NCI-H774 (cell line): ENCODE measurements around the gene CACNB2.

ENCODE experiments used
- DNase-seq: peaks from one replicate; lab custom pipeline; 2025; lab: John Stamatoyannopoulos, UW

The CACNB2 gene

DNA sequence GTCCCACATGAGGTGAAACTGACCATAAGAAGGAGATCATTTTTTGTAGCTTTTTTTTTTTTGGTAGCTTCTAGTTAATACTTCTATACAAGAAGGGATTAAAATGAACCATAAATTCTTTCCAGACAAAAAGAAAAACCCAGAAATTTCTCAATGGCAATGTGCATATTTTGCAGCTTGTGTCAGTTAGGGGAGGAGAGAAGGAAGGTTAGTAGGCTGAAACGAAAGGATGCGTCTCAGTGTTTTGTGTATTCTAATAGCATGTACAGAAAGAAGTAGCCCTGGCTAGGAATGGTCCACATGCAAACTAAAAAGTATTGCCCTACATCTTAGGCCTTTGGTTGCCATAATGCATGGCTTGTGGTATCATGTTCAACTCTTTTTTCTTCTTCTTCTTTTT is 90.6 kb downstream of the CACNB2 start:
- no peak for DNase-seq

DNA sequence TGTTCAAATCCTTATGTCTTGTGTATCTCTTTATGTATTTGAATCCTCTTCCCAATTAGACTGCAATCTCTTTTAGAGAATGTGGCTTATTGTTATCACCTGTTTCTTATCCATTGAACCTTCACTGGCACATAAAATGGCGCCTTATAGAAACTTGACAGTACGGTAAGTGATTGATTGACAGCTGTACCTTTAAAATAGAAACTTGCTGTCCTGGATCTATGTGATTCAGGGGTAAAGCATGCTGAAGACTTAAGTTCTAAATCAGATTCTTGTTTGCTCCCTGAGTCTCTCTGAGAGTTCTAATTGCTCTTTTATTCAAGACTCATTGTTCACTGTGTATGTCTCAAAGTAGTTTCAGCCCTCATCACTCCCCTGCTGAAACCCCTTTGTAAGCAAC is 91.3 kb downstream of the CACNB2 start:
- DNase-seq = no peak

DNA sequence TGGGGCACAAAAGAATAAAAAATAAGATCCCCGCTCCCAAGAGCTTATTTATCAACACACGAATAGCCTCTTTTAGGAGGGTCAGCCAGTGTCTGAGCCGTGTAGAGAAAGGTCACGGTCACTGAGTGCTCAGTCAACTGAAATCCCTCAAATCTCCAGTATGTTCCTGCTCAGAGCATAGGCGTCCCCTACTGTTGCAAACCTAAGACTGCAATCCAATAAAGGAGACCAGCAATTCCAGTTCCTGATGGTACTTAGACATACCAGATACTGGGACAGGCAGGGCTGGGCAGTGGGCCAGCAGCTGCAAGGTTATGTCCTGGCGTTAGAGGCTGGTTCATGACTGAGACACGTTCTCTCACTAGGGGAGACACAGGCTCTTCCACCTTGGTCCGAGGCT is 93.6 kb downstream of the CACNB2 start:
- no peak for DNase-seq

DNA sequence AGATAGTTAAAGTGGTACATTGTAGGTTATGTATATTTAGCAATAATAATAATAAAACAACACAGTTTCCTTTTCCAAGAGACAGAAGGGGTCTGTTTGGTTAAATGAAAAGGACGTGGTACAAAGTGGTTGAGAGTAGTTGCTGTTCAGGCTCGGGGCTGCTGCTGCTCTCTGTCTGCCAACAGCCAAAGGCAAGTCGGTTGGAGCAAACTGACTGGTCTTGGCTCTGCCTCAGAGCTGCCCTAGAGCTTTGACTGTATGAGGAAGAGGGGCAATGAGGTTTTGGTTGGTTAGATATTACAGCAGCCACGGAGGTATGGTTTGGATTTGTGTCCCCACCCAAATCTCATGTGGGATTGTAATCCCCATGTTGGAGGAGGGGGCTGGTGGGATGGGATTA is 95.3 kb downstream of the CACNB2 start:
- no peak for DNase-seq

DNA sequence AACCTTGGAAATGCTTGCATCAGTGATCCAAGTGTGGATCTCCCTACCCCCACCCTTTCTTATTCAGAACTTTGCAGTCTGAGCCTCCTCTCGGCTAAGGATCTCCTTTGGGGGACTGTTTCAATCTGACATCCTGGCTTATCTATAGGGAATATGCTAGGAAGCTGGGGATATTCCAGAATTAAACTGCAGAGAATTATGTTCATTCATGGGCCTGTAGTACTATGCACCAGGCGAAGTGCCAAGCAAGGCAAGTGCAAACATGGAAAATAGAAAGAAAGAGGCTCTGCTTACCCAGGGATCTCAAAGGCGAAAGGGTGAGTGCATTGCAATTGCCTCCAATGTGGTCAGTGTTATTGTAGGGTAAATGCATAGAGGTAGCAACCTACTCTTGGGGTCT is 96.5 kb downstream of the CACNB2 start:
- no peak for DNase-seq

DNA sequence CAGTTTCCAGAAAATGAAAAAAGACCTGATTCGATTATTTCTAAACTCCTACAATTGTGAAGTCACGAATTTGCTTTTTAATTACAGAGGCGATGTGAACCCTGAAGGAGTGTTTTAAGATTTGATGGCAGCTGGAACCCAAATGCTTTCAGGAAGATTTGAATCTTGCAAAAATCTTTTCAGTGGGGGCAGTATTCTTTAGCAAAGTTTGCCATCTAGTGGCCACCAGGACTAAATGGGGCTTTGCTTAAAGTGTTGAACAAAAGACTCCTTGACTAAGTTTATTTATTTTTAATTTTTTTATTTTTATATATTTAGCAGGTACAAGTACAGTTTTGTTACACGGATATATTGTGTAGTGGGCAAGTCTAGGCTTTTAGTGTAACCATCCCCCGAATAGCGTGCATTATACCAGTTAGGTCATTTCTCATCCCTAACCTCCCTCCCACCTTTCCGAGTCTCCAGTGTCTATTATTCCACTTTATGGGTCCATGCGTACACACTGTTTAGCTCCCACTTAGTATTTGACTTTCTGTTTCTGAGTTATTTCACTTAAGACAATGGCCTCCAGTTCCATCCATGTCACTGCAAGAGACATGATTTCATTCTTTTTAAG is 98.8 kb downstream of the CACNB2 start:
- no peak for DNase-seq

DNA sequence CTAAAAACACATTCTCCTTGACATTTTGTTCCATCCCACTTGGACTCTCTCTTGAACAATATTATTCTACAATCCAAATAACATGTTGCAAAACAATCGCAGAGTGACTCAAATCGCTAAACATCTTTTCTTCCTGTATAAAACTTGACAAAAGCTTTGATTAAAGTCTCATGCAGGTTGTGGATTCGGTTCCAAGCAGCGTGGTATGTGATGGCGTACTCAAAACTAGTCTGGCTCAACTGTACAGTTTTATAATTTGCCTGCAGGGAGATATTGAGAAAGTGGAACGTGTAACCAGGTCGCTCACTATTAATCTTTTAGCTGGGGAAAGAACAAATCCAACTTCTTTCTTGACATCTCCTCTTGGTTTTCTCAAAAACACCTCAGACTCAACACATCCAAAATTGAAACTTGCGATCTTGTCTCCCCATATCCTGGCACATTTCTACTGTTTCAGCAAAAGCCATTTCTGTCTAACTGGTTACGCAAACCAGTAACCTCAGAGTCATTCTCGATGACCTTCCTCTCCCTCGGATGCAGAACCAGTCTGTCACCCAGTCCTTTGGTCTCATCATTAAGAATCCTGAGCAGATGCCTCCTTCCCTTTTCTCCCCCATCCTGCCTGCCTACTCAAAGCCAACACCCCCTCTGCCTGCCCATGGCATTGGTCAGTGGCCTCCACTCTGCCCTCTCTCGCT is 100.1 kb downstream of the CACNB2 start:
- DNase-seq = no peak

DNA sequence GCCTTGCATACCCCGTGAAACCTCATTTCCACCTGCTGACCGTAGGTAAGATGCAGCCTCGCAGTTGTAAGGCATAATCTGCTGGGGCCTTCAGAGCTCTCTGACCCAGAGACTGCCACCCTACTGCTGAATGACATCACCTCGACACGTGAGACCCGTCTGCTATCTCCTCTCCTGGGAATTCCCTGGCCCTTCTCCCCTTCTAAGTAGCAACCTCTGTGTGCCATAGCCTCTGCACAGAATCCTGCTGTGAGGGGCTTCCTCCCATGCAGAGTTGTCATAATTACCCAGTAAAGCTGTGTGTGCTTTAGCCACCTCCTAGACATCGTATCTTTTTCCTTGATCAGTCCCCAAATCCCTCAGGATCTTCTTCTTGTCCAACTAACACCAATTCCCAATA is 106.7 kb downstream of the CACNB2 start:
- no peak for DNase-seq

DNA sequence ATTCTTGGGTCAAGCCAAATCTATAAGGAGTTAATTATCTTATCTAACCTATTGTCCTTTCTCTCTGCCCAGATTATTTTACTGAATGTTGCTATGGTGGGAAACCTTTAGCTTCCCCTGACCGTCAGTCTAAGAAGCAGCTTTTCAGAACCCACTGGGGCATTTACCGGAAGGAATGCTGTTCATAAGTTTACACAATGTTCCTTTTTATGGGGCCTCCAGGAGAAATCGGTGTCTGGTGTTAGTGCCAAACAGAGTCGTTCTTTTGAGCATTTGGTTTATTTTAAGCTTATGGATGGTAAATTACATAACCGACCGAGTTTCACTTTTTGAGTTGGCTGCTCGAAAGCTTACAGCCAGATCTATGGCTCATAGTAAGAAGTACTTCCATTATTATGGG is 111.9 kb downstream of the CACNB2 start:
- DNase-seq = no peak

DNA sequence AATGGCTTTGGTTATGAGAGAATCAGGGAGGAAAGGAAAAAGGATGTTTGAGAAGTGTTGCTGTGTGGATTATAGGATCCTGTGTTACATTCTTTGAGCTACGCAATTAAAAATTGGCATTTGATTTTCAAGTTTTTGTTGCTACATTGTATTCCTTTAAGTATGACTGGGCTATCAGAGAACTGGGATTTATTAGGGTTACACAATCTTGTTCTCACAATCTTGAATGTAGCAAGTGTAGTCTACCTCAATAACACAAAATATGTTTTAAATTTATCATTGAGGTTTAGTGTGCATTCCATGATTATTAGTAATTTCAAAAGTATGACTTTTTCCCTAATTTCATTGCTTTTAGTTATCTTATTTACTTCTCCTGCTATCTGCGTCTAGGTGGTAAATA is 113.9 kb downstream of the CACNB2 start:
- no peak for DNase-seq

DNA sequence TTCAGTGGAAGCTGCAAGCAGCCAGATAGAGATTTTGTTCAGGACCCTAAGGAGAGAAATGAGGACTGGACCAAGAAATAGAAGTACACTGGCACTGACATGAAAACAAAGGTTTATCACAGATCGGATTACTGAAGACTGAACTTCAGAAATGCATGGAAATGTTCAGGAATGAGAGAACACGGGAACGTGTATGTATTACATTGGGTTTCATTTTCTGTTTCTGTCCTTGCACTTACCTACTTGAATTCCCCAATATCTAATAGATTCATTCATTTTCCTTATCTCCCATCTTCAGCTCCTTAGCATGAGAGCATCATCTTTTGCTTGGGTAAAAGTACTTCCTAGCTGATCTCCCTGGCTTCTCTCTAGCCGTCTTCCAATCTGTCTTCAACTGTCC is 114.5 kb downstream of the CACNB2 start:
- no peak for DNase-seq

DNA sequence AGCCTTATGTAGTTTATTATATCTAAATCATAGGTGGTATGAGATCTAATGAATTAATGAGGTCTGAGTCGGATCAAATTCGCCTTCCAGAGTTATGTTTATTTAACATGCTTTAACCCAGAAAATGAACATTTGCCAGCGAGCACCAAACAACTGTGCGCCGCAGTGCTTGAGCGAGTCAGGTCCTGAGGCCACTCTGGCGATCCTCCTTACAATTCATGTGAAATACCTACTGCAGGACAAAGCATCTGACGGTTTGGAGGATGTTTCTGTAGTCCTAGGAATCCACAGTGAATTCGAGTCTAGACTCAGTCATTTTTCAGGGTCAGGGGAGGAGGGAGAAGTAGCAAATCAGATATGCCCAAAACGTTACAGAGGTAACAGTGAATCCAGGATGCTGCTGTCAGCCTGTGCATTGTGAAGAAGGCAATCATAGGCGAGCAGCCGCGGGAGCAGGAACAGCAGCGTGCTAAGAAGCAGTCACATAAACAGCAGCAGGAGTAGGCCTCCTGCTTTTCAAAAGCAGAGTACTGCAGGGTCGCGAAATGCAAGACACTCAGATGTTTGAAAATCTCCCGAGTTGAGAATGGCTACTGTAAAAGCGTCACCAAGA is 120.2 kb downstream of the CACNB2 start:
- no peak for DNase-seq

DNA sequence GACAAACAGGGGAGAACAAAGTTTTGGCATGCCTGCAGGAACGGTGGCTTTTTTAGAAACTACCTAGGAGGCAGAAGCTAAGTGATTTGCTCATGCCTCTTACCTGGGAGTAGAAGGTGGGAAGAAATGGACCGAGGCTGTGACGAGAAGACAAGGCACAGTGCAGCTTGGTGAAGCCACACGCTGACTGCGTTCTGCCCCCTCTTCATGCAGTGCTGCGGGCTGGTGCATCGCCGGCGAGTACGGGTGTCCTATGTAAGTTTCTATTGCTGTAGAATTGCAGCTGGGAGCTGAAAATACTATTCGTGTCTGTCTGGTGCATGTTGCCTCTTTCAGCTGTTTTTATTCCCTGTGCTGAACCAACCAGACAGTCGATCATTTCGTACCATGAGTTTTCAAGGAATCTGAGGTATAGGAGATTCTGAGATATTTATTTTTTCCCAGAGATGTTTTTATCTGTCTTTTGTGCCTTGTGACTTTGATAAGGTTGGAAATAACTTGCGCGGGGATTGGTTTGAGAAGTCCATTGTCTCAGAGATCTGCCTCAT is 120.9 kb downstream of the CACNB2 start:
- no peak for DNase-seq

DNA sequence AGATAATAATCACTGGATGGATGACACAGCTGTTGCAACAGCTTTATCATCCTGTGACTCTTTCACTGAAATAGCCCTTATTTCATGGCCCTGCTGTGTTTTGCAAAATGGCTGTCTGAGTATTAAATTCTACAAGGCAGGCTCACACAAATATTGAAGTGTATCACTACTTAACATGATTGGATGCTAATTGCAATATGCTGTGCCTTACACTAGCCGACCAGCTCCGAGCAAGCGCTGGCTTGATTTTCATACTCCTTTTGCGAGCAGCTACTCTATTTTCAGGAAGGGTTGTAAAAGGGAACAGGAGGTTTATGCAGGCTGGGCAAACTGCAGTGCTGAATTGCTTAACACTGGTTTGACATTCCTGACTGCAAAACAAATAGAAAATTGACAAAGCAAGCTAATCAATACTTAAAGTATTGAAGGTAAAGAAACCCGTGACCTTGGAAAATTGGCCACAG is 121.6 kb downstream of the CACNB2 start:
- DNase-seq = no peak

DNA sequence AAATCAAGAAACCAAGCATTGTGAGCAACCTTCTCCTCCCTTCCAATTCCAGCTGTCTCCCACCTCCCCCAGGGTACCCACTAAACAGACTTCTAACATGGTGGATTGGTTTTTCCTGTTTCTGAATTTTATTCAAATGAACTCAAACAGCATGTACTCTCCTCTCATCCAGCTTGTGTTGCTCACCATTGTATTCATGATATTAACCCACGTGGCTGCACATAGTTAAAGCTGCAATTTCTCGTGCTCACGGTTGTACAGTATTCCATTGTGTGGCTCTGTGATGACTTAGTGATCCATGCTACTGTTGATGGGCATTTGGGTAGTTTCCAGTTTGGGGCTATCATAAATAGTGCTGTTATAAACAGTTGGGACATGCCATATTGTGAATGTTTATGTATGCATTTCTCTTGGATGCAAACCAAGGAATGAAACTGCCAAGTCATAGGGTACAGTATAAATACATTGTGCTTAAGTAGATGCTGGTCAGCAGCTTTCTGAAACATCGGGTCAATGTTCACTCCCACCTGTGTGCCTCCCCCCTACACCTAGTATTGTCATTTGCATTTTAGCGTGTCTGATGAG is 124.3 kb downstream of the CACNB2 start:
- no peak for DNase-seq

DNA sequence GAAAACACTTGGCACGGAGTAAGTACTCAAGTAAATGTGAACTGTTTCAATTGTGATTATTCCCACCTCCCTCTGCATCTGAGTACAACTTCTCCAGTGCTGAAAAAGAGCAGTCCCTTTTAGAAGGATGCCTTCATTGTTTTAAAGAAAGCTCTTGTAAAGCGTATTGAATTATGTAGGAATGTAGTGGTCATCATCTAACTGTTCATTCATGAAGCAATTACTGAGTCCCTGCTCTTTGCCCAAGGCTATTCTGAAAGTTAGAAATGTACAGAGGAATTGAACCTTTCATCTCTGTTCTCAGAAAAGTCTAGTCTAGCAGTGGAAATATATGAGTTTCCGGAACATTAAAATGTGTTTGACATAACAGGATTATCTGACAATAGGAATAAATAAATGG is 127.8 kb downstream of the CACNB2 start:
- no peak for DNase-seq

DNA sequence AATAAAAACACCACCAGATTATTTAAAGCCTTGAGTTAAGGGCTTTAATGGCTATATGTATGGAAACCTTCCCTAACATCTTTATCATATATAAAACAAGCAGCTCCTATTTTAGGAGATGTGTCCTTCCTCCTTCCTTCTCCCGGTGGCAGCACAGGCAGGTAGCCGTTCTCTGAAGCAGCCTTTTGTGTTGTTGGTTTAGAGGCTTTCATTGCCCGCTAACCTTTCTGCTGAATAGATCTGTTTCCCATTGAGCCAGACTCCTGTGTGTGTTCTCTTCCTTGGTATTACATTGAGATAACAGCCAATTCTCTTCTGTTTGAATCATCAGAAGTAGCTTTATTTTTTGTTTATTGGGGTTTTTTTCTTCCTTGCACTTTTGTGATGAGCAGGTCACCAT is 131.3 kb downstream of the CACNB2 start:
- DNase-seq = no peak

DNA sequence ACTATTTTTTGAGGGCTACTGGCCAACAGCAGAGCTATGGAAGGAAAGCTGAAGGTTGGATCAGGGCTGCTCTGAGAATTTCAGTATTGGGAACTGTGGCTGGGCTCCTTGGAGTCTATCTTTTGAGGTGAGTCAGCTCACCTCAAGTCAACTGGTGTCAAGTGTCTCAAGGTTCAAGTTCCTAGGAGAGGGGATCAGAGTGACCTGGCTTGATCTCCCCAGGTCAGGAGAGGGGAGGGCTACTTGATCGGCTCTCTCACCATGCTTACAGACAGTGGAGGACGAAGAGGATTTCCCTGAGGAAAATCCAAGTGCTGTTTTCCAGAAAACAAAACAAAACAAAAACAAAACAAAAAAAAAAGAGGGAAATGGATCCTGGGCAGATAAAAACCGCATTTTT is 132.8 kb downstream of the CACNB2 start:
- DNase-seq = no peak

DNA sequence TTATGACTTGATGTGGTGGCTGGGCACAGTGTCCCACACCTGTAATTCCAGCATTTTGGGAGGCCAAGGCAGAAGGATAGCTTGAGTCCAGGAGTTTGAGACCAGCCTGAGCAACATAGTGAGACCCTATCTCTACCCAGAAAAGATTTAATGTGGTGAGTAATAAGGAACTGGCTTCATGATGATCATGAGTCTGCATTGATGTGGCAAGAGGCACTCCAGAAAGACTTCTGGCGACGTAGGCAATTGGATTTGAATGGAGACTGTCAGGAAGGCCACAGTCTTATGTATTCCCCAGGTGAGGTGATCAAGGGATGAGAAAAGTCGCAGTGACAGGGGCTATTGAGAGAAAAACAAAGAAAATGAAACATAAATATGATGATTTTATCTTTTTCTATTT is 138.0 kb downstream of the CACNB2 start:
- no peak for DNase-seq

DNA sequence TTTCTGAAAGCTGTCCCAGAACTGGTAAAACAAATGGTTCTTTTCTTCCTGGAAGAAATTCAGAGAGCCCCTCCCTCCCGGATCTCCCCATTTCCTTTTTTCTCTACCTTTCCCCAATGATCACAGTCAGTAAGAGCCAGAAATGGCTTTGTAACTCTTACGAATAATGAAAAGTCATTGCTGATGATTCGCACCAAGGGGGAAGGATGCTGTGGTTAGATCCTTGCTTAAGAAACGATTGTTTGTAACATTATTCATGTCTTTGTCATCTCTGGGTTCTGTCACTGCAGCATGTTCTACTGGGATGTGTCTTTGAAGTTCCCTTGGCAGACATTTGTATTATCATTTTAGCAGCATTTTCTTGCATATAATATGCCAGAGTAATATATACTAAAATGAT is 138.9 kb downstream of the CACNB2 start:
- no peak for DNase-seq

DNA sequence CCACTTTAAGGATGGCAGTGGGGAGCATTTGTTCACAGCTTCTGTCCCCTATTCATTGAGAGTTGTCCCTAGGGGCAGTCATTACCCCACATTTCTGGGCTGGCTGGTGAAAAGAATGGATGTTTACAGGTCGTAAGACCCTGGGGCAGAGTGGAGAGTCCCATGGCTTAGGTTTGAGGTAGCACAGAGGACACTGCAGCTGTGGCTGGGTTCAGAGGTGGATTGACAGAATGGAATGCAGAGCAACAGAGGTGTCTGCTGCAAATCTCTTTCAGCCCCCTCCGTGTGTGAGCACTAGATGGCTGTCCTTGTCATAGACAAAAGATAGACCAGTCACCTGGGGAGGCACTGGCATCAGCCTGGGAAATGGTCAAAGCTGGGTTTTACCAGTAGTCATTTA is 141.9 kb downstream of the CACNB2 start:
- no peak for DNase-seq

DNA sequence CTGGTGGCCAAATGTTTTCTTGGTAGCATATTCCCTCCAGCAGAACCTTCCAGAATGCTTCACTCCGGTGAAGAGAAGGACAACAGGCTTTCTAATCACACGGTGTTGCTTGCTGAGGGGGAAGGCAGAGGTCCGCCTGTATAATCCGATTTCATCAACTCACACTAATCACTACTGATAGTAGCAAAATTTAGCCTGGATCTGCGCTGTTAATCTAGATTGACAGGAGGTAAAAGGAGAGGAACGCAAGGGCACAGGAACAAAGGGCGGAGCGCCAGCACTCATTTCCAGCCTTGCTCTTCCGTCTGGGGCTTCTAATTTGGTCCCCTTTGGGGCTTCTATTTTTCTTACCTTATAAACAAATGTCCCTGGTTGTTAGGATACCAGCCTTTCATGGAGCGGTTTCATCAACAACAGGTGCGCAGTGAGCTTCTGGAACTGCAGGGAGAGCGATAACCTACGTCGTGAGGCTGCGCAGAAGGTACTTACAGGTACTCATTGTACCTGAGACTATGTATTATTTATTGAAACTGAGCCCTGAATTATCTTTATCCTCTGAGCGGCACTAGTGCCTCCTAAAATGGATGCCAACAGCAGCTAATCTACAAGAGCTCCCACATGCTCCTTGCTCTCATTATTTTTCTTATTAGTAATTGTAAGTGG is 150.6 kb downstream of the CACNB2 start:
- DNase-seq = no peak
